Fibroblast of mammary gland (primary cell): ENCODE results near the gene G0S2.

Source experiments
- DNase-seq: peaks from one replicate; pipeline ENCODE4 v3.0.0-alpha.2; 2010; ENCODE audit warnings: low read depth
- H3K4me3 ChIP-seq: 2 replicates; pipeline ENCODE4 v1.5.1; 2011; ENCODE audit warnings: low read depth, mild to moderate bottlenecking, low read length, moderate library complexity; ENCODE audit not compliant: control insufficient read depth
- TF ChIP-seq, protein P1 (sequence below): conservative IDR thresholded peaks from 2 replicates; pipeline ENCODE4 v1.5.1; 2011; ENCODE audit warnings: low read depth, low read length, inconsistent platforms; ENCODE audit not compliant: control insufficient read depth, insufficient read depth

G0S2 gene

DNA sequence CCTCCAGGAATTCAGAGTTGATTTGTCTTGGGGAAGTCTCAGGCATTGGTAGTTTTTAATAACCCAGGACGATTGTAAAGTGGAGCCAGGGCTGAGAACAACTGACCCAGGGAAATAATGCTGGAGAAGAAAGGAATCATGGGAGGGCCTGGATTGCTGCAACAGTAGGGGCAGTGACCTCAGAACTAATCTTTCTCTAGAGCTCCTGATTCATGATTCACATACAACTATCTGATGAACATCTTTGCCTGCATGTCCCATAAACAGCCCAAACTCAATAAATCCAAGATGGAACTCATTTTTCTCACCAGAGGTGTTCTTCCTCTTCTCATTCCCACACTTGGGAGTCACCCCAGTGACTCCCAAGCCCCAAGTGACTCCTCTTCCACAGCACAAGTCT is 8.1 kb upstream of the G0S2 start:
- DNase-seq: no peak
- TF ChIP-seq, protein P1, sequence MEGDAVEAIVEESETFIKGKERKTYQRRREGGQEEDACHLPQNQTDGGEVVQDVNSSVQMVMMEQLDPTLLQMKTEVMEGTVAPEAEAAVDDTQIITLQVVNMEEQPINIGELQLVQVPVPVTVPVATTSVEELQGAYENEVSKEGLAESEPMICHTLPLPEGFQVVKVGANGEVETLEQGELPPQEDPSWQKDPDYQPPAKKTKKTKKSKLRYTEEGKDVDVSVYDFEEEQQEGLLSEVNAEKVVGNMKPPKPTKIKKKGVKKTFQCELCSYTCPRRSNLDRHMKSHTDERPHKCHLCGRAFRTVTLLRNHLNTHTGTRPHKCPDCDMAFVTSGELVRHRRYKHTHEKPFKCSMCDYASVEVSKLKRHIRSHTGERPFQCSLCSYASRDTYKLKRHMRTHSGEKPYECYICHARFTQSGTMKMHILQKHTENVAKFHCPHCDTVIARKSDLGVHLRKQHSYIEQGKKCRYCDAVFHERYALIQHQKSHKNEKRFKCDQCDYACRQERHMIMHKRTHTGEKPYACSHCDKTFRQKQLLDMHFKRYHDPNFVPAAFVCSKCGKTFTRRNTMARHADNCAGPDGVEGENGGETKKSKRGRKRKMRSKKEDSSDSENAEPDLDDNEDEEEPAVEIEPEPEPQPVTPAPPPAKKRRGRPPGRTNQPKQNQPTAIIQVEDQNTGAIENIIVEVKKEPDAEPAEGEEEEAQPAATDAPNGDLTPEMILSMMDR: no peak
- H3K4me3 ChIP-seq: no peak overlapping the region

DNA sequence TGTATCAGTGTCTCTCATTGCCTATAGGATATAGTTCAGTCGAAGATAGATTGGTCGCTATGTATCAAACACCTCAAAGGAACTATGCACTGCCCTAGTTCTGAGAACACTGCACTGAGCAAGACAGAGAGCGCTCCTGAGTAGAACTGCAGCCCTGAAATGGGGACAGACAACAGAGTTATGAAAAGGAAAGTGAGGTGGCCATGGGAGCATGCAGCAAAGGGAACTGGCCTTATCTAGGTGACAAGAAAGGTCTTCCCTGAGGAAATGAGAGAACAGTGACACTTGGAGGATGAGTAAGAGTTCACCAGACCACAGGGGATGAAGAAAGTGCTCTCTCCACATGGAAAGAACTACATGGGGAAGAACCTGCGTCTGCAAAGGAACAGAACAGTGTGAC is 7.5 kb upstream of the G0S2 start:
- no peak overlapping the region for H3K4me3 ChIP-seq
- DNase-seq: no peak
- TF ChIP-seq, protein P1: no peak

DNA sequence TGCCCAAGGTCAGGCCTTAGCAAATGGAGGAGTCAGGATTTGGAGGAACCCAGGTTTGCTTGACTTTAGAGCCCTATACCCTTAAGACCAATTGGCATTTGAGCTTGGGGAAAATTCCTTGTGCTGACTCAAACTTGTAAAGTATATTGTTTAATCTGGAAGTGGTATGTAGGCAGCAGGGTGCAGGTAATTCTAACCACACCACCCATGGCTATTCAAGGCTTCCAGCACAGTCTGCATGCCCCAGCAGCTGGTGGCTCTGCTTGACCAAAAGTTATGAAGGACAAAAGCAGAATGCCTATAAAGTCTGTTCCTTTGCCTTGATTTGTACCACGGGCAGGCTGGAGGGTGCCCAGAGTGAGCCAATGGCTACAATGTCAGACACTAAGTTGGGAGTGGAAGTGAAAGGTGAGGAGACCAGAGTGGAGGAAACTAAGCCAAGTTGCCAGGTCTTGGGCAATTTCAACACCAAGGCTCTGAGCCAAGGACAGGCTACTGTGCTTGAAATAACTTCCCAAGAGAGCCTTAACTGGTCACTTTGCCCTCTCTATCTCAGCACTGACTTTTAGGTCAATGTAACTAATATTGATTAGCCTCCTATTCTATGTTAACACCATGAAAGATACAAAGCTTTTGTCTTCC is 4.7 kb upstream of the G0S2 start:
- H3K4me3 ChIP-seq: no peak overlapping the region
- TF ChIP-seq, protein P1: no peak
- no peak for DNase-seq

DNA sequence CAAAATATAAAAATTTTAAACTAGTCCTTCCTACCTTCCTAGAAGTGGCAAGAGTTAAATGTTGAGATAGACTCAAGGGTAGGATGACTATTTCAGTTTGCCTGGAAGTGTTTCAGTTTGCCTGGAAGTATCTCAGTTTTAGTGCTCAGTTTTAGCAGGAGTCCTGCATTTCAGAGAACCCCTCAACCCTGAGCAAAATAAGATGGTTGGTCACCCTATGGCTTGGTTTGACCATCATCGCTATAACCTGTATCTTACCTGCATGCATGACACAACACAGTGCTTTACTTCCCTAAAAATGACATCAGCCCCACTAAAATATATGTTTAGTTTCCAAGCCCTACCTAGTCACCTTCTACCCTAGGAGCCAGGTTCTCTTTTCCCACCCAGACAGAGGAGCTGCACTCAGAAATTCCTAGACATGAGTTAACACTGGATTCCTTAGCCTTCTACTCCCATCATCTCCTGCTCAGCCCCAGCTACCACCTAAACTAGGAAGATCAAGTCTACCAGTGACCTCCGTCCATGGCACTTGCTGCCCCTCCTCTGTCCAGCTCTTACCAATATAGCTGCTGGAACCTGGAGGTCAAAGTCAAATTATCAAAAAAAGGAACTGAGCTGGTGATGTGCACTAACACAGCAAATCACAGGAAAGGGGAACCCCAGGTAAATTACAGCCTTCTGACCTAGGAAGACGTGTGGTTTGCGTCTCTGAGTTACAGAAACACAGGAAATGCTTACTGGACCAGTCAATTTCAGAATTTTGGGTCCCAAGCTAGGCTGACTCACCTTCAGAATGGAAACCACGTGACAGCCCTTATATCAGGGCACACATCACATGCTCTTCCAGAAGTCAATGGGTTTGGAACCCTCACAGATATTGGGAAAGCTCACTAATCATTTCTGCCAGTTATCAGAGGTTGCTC is 2.2 kb upstream of the G0S2 start:
- TF ChIP-seq, protein P1: no peak
- DNase-seq: peak; percentile 58
- no peak overlapping the region for H3K4me3 ChIP-seq

DNA sequence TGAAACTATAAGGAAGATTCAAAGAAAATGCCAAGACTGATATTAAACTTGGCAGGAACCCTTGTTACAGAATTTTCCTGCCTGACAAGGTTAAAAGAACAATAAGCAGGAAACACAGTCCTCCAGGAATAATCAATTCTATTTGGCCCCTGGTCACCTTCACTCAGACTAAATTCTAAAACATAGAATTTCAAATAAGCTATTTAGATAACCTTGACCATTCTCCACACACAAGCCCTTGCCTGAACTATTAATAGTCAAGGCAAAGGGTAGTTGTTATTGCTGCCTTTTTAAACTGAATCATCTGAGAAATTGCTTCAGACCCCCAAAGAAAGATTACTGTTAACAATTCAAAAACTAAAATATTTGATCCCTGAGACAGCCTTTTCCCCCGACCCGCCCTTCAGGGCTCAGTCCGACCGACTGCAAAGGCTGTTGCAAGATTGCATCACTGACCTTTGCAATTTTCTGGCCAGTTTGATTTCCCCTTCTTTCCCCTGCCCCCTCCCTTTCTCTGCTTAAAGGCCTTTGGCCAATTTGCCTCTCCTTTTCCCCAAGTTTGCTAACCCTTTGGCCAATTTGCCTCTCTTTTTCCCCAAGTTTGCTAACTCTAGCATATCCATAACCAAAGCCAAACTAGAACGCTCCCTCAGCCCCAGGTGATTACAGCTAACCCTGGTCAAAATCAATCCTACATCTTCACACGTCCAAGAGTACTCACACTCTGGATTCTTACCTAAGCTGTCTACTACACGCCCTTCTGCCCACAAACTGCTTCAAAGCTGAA is 1.4 kb upstream of the G0S2 start:
- H3K4me3 ChIP-seq: no peak overlapping the region
- TF ChIP-seq, protein P1: no peak
- DNase-seq: no peak

DNA sequence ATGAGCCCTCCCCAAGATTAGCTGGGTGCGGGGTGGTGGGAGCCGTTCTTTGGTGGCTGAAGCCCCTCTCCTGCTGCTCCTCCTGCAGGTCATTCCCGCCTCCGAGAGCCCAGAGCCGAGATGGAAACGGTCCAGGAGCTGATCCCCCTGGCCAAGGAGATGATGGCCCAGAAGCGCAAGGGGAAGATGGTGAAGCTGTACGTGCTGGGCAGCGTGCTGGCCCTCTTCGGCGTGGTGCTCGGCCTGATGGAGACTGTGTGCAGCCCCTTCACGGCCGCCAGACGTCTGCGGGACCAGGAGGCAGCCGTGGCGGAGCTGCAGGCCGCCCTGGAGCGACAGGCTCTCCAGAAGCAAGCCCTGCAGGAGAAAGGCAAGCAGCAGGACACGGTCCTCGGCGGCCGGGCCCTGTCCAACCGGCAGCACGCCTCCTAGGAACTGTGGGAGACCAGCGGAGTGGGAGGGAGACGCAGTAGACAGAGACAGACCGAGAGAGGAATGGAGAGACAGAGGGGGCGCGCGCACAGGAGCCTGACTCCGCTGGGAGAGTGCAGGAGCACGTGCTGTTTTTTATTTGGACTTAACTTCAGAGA is 448 bp downstream of the G0S2 start:
- no peak for DNase-seq
- TF ChIP-seq, protein P1: no peak

More for the DNA sequence above, 448 bp downstream of the G0S2 start:
- H3K4me3 ChIP-seq: peak overlapping the region; percentile 50
